Gastrocnemius medialis (tissue), 4 donors: ENCODE data around the gene PDCD7. TPM values are rescaled to one million over a fixed set of nuclear protein-coding genes. Genes with fewer than 3 reads are reported as not detected.
"Not testable (repeated sequence)": the region's sequence is repeated elsewhere in the genome, so short reads cannot be mapped to it uniquely, and the experiment has no call there.

Experiments
- ATAC-seq, 2 donors: fragments of 150-250 bp; one replicate each; pipeline ENCODE4 v1.9.1; 2016
- DNase-seq, 2 donors: peaks; one replicate each; pipeline ENCODE4 v3.0.0-alpha.2; 2019
- H3K27ac ChIP-seq, 4 donors: fragments of 200-600 bp; sonication (generic); 1 replicate in 1 of 4; 2 replicates in 3 of 4; pipeline ENCODE4 v1.5.1; 2016 to 2018; ENCODE audit warnings: mild to moderate bottlenecking in 2 of 4, moderate library complexity in 1 of 4
- H3K27me3 ChIP-seq, 3 donors: fragments of 200-600 bp; sonication (generic) in 2 of 3; 1 replicate in 1 of 3; 2 replicates in 2 of 3; pipeline versions ENCODE4 v1.5.1 to v1.6.0; 2016 to 2019; ENCODE audit warnings: mild to moderate bottlenecking in 1 of 3, moderate library complexity in 1 of 3
- H3K36me3 ChIP-seq, 2 donors: fragments of 200-600 bp; sonication (generic) in 1 of 2; one replicate each; pipeline ENCODE4 v1.5.1; 2017 to 2018
- H3K4me1 ChIP-seq, 2 donors: fragments of 200-600 bp; sonication (generic) in 1 of 2; one replicate each; pipeline ENCODE4 v1.5.1; 2016 to 2017; ENCODE audit warnings: mild to moderate bottlenecking in 2 of 2
- H3K4me3 ChIP-seq, 4 donors: fragments of 200-600 bp; sonication (generic) in 3 of 4; 1 replicate in 1 of 4; 2 replicates in 3 of 4; pipeline ENCODE4 v1.5.1; 2016 to 2019; ENCODE audit warnings: mild to moderate bottlenecking in 2 of 4
- H3K9me3 ChIP-seq, 3 donors: fragments of 200-600 bp; sonication (generic) in 2 of 3; 1 replicate in 1 of 3; 2 replicates in 2 of 3; pipeline ENCODE4 v1.5.1; 2016 to 2019
- POLR2A ChIP-seq, 2 donors: fragments of 450-650 bp; IDR thresholded peaks; one replicate each; pipeline ENCODE4 v1.6.1; 2017; ENCODE audit warnings: antibody characterized with exemption in 2 of 2, mild to moderate bottlenecking in 2 of 2, moderate library complexity in 2 of 2
- in situ Hi-C, 4 donors: fragments of 200-750 bp; cut with MboI; loops; one replicate each; pipeline versions ENCODE4 v1.15.0 to v1.8.0; 2017; ENCODE audit warnings: low sequenced_read_pairs in 4 of 4
- intact Hi-C: fragments of 100-400 bp; cut with DNase I; formaldehyde crosslinking; loops from one replicate; pipeline ENCODE4 v1.15.1; 2023; ENCODE audit warnings: low total_unique reads
- total RNA-seq, 4 donors: library from RNA; depleted of rRNA; stranded (reverse); fragments of >200 nt; gene quantifications; one replicate each; pipeline versions ENCODE4 v1.1.0 to v1.2.3, GENCODE V29; 2016
- TF ChIP-seq, protein P1 (sequence below), 5 experiments: fragments of 450-650 bp in 3 of 5; fragments of 200-600 bp in 2 of 5; sonication (generic) in 2 of 5; IDR thresholded peaks in 4 of 5; conservative IDR thresholded peaks in 1 of 5; 1 replicate in 4 of 5; 2 replicates in 1 of 5; pipeline ENCODE4 v1.5.1; 2016 to 2019; ENCODE audit warnings: antibody characterized with exemption in 5 of 5, mild to moderate bottlenecking in 3 of 5, moderate library complexity in 3 of 5

Gene PDCD7
- total RNA-seq, 4 donors from 2014 or later = 10.4 to 15.7 (median 12.4) TPM

GRCh38 chr15:65146438-65146837 is 12.8 kb upstream of the PDCD7 start:
- in situ Hi-C loops (no loop called here), intact Hi-C loops (no loop called here)
- ATAC-seq (no peak), DNase-seq (no peak)
- Histone ChIP-seq H3K27ac (no peak overlapping the region), H3K4me1 (peaks cover 0 to 5% of the 10 kb centered on the region in 2 donors), H3K36me3 (peaks cover 0 to 33% of the 10 kb centered on the region in 2 donors), H3K4me3 (no peak overlapping the region), H3K27me3 (no peaks in the 10 kb centered on the region), H3K9me3 (no peaks in the 10 kb centered on the region)
- TF ChIP-seq POLR2A (IDR thresholded peaks at IDR 0.05) = no peak
- TF ChIP-seq, protein P1, sequence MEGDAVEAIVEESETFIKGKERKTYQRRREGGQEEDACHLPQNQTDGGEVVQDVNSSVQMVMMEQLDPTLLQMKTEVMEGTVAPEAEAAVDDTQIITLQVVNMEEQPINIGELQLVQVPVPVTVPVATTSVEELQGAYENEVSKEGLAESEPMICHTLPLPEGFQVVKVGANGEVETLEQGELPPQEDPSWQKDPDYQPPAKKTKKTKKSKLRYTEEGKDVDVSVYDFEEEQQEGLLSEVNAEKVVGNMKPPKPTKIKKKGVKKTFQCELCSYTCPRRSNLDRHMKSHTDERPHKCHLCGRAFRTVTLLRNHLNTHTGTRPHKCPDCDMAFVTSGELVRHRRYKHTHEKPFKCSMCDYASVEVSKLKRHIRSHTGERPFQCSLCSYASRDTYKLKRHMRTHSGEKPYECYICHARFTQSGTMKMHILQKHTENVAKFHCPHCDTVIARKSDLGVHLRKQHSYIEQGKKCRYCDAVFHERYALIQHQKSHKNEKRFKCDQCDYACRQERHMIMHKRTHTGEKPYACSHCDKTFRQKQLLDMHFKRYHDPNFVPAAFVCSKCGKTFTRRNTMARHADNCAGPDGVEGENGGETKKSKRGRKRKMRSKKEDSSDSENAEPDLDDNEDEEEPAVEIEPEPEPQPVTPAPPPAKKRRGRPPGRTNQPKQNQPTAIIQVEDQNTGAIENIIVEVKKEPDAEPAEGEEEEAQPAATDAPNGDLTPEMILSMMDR (IDR thresholded peaks at IDR 0.05 in 4 of 5, conservative IDR thresholded peaks at IDR 0.05 in 1 of 5) = no peak

- H3K4me1 ChIP-seq, H3K36me3 ChIP-seq, H3K27ac ChIP-seq, H3K4me3 ChIP-seq, H3K9me3 ChIP-seq, DNase-seq, H3K27me3 ChIP-seq, ATAC-seq, in situ Hi-C loops: not testable (repeated sequence)
- intact Hi-C loops = loop anchor here (10.0 kb wide), 1 partner anchor 476 kb away; the partner anchor contains the start of gene INTS14
Measured at GRCh38 chr15:65138631-65139030, 5.0 kb upstream of the PDCD7 start.

DNA sequence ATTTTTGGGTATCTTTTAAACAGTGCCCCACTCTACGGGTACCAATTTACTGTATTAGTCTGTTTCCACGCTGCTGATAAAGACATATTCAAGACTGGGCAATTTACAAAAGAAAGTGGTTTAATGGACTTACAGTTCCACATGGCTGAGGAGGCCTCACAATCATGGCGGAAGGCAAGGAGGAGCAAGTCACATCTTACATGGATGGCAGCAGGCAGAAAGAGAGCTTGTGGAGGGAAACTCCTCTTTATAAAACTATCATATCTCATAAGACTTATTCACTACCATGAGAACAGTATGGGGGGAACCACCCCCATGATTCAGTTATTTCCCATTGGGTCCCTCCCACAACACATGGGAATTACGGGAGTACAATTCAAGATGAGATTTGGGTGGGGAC is 4.3 kb upstream of the PDCD7 start:
- H3K4me3 ChIP-seq, H3K4me1 ChIP-seq, ATAC-seq, DNase-seq, H3K36me3 ChIP-seq, H3K9me3 ChIP-seq, H3K27me3 ChIP-seq, in situ Hi-C loops, H3K27ac ChIP-seq: not testable (repeated sequence)
- intact Hi-C loops = loop anchor here (10.0 kb wide), 1 partner anchor 477 kb away; the partner anchor contains the start of gene INTS14

- H3K27me3 ChIP-seq, H3K4me3 ChIP-seq, H3K9me3 ChIP-seq, H3K27ac ChIP-seq, H3K36me3 ChIP-seq, in situ Hi-C loops, DNase-seq, ATAC-seq: not testable (repeated sequence)
- H3K4me1 ChIP-seq = peaks cover 10 to 15% of the 10 kb centered on the region in 2 donors
- intact Hi-C loops = loop anchor here (10.0 kb wide), 1 partner anchor 478 kb away; the partner anchor contains the start of gene INTS14
Measured at GRCh38 chr15:65137089-65137488, 3.5 kb upstream of the PDCD7 start.

GRCh38 chr15:65134538-65134937 is 930 bp upstream of the PDCD7 start:
- H3K4me3 ChIP-seq = peak overlapping the region in 2 of 4 donors; percentile 69 to 76
- peaks cover 18 to 30% of the 10 kb centered on the region in 2 donors for H3K4me1 ChIP-seq
- H3K27me3 ChIP-seq = no peaks in the 10 kb centered on the region
- in situ Hi-C loops (no loop called here), intact Hi-C loops (loop anchor here (2.0 to 10.0 kb wide), 3 partner anchors 50 to 480 kb away; partner anchors contain the start of genes CLPX, INTS14 and PARP16)
- no peak for ATAC-seq
- DNase-seq = no peak
- no peak for TF ChIP-seq POLR2A (IDR thresholded peaks at IDR 0.05)
- TF ChIP-seq, protein P1 (IDR thresholded peaks at IDR 0.05 in 4 of 5, conservative IDR thresholded peaks at IDR 0.05 in 1 of 5) = no peak
- no peaks in the 10 kb centered on the region for H3K9me3 ChIP-seq
- H3K36me3 ChIP-seq = peaks cover 0 to 4% of the 10 kb centered on the region in 2 donors
- no peak overlapping the region for H3K27ac ChIP-seq

DNA sequence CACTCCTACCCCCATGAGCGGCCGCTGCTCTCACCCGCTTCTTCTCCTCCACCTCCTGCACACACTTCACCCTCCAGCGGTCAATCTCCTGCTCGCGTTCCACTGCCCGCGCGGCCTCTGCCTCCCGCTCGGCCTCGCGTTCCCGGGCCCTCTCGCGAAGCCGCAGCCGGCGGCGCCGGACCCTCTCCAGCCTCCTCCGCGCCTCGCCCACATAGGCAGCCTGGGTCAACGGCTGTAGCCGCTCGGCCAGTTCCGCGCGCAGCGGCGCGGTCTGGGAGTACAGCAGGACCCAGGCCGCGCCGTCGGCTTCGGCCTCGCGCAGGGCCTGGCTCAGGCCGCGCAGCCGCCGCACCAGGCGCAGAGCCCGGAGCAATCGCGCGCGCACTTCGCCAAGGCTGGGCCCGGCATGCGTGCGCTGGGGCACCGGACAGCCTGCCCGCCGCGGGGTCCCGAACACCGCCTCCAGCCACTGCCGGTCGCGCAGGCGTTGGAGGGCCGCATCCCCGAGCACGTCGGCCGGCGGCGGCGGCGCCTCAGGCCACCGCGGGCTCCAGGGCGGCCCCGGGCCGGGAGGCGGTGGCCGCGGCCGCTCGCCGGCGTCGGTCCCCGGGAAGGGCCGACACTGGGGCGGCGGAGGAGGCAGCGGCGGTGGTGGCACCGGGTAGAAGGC is 595 bp downstream of the PDCD7 start:
- peak; percentile 56 to 65 for ATAC-seq
- Histone ChIP-seq H3K27ac (peak overlapping the region; percentile 71 to 89 (median 88)), H3K4me3 (peak overlapping the region; percentile 69 to 93 (median 78)), H3K36me3 (peaks cover 2 to 17% of the 10 kb centered on the region in 2 donors), H3K9me3 (no peaks in the 10 kb centered on the region), H3K27me3 (no peaks in the 10 kb centered on the region), H3K4me1 (peaks cover 18 to 30% of the 10 kb centered on the region in 2 donors)
- in situ Hi-C loops (no loop called here), intact Hi-C loops (loop anchor here (5.0 to 10.0 kb wide), 2 partner anchors 154 to 482 kb away; partner anchors contain the start of genes INTS14 and PARP16)
- DNase-seq = no peak
- no peak for TF ChIP-seq POLR2A (IDR thresholded peaks at IDR 0.05)
- TF ChIP-seq, protein P1 (IDR thresholded peaks at IDR 0.05 in 4 of 5, conservative IDR thresholded peaks at IDR 0.05 in 1 of 5) = no peak
